Stimulated activated CD4-positive, alpha-beta T cell treated with anti-CD3 and anti-CD28 coated beads, Interleukin-2, amount 100 ng/mL, for 24 hours (primary cell): Measurements from ENCODE around the gene ZNF407.
A peak's percentile ranks its signal among the peaks of the same experiment; 100 is the strongest.

Experiments used
- DNase-seq, 2 donors: peaks; one replicate each; pipeline ENCODE4 v3.0.0-alpha.2; 2020

The ZNF407 gene

GRCh38 chr18:74589811-74590210, 7.9 kb upstream of the ZNF407 start:
- DNase-seq = no peak

- DNase-seq = no peak
These were observed 7.0 kb upstream of the ZNF407 start for GRCh38 chr18:74590671-74591070.

- DNase-seq = no peak
These were observed 2.2 kb upstream of the ZNF407 start for GRCh38 chr18:74595431-74595830.

GRCh38 chr18:74597034-74597661, 522 bp upstream of the ZNF407 start:
- peak; percentile 75 for DNase-seq

GRCh38 chr18:74598350-74599001, 806 bp downstream of the ZNF407 start:
- DNase-seq = peak; percentile 71 to 75

GRCh38 chr18:74604361-74604760, 6.7 kb downstream of the ZNF407 start:
- DNase-seq = no peak

GRCh38 chr18:74604774-74605173, 7.1 kb downstream of the ZNF407 start:
- no peak for DNase-seq

- DNase-seq = no peak
These were observed 11.0 kb downstream of the ZNF407 start for GRCh38 chr18:74608681-74609080.

- no peak for DNase-seq
These were observed 11.9 kb downstream of the ZNF407 start for GRCh38 chr18:74609535-74609934.

GRCh38 chr18:74610051-74610615, 12.5 kb downstream of the ZNF407 start:
- no peak for DNase-seq

GRCh38 chr18:74610860-74611259, 13.2 kb downstream of the ZNF407 start:
- no peak for DNase-seq

GRCh38 chr18:74611765-74612164, 14.1 kb downstream of the ZNF407 start:
- no peak for DNase-seq

- no peak for DNase-seq
These were observed 15.7 kb downstream of the ZNF407 start for GRCh38 chr18:74613381-74613780.

- DNase-seq = no peak
These were observed 18.8 kb downstream of the ZNF407 start for GRCh38 chr18:74616494-74616893.

- DNase-seq = no peak
These were observed 19.8 kb downstream of the ZNF407 start for GRCh38 chr18:74617486-74617885.

GRCh38 chr18:74622072-74622471, 24.4 kb downstream of the ZNF407 start:
- DNase-seq = no peak

GRCh38 chr18:74623047-74623816, 25.6 kb downstream of the ZNF407 start:
- peak in 1 of 2 donors; percentile 10 for DNase-seq

- DNase-seq = no peak
These were observed 26.8 kb downstream of the ZNF407 start for GRCh38 chr18:74624466-74624865.

- no peak for DNase-seq
These were observed 27.5 kb downstream of the ZNF407 start for GRCh38 chr18:74625157-74625556.

- no peak for DNase-seq
These were observed 28.6 kb downstream of the ZNF407 start for GRCh38 chr18:74626049-74626874.

- no peak for DNase-seq
These were observed 33.1 kb downstream of the ZNF407 start for GRCh38 chr18:74630804-74631203.

GRCh38 chr18:74631212-74631611, 33.5 kb downstream of the ZNF407 start:
- no peak for DNase-seq
